Measurements from ENCODE around the gene LRRTM1. TPM values are rescaled to one million over a fixed set of nuclear protein-coding genes. Genes with fewer than 3 reads are reported as not detected.

LRRTM1 gene
- not detected in 2 replicates for total RNA-seq

GRCh38 chr2:80303909-80304837, at the start of gene LRRTM1:
TSS of gene LRRTM1 (minus strand) at chr2:80304752. CDS start at chr2:80303819, 933 bp downstream.

